ENCODE measurements around the gene PRKAG2.

- TF ChIP-seq EZH2 (IDR thresholded peaks at IDR 0.05; ENCODE audit: insufficient read depth, poor library complexity, severe bottlenecking) (no peak), EZH2phosphoT487 (IDR thresholded peaks at IDR 0.05; ENCODE audit: insufficient read depth, low read depth) (no peak)
Measured at GRCh38 chr7:151590071-151590849, 286.7 kb downstream of the PRKAG2 start.
